ENCODE results near the gene ATP11A. TPM values are rescaled to one million over a fixed set of nuclear protein-coding genes. Genes with fewer than 3 reads are reported as not detected.

The ATP11A gene
- total and polyA plus RNA-seq, 2 experiments from 2014 or later = 28.7 to 30.8 TPM

DNA sequence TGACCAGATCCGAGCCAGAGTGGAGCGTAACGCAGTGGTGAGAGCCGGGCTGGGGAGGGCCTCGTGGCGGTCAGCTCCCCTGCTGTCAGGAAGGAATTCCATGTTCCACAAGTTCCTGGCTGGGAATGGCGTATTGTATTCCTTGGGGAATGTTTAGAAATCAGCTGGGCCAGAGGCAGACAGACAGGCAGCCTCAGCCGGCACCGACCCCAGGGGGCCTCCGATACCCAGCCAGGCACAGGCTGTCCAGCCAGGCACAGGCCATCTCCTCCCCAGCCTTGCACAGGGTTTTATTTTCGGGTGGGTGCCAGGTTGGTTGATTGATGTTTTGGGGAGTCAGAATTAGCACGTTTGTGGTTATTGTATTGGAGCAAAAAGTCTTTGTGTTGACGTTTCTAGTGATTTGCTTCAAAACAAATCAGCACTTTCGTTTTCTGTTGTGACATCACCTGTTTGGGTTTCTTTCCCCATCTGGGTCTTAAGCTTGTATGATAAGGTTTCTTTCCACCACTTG, 152.6 kb downstream of the ATP11A start:
- no peak overlapping the region for H3K27ac ChIP-seq
- 78% methylated on average over 14 of the region's 14 CpGs for WGBS (ENCODE audit: low lambda C conversion rate, missing lambda C conversion rate)
- no peaks in the 10 kb centered on the region for H3K9me3 ChIP-seq (ENCODE audit: low read depth)
- no peaks in the 10 kb centered on the region for H3K4me1 ChIP-seq (ENCODE audit: insufficient read depth)
- no peaks in the 10 kb centered on the region for H4K20me1 ChIP-seq (ENCODE audit: insufficient read depth, poor library complexity, severe bottlenecking)
- no peaks in the 10 kb centered on the region for H3K9me2 ChIP-seq (replicated peaks; ENCODE audit: insufficient read depth)
- DNase-seq (ENCODE audit: low spot score) = no peak
- H3K36me3 ChIP-seq (replicated peaks; ENCODE audit: insufficient read depth, low read depth) = no peaks in the 10 kb centered on the region
- TF ChIP-seq EZH2phosphoT487 (IDR thresholded peaks at IDR 0.05; ENCODE audit: low read depth, severe bottlenecking, unreplicated experiment) (no peak), EZH2 (IDR thresholded peaks at IDR 0.05; ENCODE audit: borderline replicate concordance) (no peak)
- TF ChIP-seq, protein P1, sequence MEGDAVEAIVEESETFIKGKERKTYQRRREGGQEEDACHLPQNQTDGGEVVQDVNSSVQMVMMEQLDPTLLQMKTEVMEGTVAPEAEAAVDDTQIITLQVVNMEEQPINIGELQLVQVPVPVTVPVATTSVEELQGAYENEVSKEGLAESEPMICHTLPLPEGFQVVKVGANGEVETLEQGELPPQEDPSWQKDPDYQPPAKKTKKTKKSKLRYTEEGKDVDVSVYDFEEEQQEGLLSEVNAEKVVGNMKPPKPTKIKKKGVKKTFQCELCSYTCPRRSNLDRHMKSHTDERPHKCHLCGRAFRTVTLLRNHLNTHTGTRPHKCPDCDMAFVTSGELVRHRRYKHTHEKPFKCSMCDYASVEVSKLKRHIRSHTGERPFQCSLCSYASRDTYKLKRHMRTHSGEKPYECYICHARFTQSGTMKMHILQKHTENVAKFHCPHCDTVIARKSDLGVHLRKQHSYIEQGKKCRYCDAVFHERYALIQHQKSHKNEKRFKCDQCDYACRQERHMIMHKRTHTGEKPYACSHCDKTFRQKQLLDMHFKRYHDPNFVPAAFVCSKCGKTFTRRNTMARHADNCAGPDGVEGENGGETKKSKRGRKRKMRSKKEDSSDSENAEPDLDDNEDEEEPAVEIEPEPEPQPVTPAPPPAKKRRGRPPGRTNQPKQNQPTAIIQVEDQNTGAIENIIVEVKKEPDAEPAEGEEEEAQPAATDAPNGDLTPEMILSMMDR (IDR thresholded peaks at IDR 0.05; ENCODE audit: poor library complexity) = no peak
- no peak overlapping the region for H3K4me3 ChIP-seq
- H2AFZ ChIP-seq = no peak overlapping the region
- H3K4me2 ChIP-seq = no peak overlapping the region
- H3K79me2 ChIP-seq = no peaks in the 10 kb centered on the region
- no peaks in the 10 kb centered on the region for H3K27me3 ChIP-seq

DNA sequence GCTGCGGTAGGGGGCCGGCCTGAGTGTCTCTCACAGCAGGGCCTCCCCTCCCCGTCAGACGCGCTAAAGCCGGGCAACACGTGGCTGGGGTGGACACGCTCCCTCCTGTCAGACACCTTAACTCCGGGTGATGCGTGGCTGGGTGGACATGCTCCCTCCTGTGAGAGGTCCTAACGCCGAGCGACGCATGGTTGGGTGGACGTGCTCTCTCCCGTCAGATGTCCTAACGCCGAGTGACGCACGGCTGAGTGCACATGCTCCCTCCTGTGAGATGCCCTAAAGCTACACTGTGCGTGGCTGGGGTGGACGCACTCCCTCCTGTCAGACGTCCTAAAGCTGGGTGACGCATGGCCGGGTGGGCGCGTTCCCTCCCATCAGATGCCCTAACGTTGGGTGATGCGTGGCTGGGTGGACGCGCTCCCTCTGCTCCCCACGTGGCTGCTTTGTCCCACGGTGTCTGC, 153.1 kb downstream of the ATP11A start:
- H3K27me3 ChIP-seq = no peaks in the 10 kb centered on the region
- no peaks in the 10 kb centered on the region for H3K79me2 ChIP-seq
- no peak overlapping the region for H3K4me3 ChIP-seq
- H3K36me3 ChIP-seq (replicated peaks; ENCODE audit: insufficient read depth, low read depth) = no peaks in the 10 kb centered on the region
- H3K9me2 ChIP-seq (replicated peaks; ENCODE audit: insufficient read depth) = no peaks in the 10 kb centered on the region
- no peaks in the 10 kb centered on the region for H3K4me1 ChIP-seq (ENCODE audit: insufficient read depth)
- no peaks in the 10 kb centered on the region for H4K20me1 ChIP-seq (ENCODE audit: insufficient read depth, poor library complexity, severe bottlenecking)
- H3K4me2 ChIP-seq = no peak overlapping the region
- DNase-seq (ENCODE audit: low spot score) = no peak
- 95% methylated on average over 33 of the region's 33 CpGs for WGBS (ENCODE audit: low lambda C conversion rate, missing lambda C conversion rate)
- H2AFZ ChIP-seq = no peak overlapping the region
- TF ChIP-seq, protein P1 (IDR thresholded peaks at IDR 0.05; ENCODE audit: poor library complexity) = no peak
- TF ChIP-seq EZH2phosphoT487 (IDR thresholded peaks at IDR 0.05; ENCODE audit: low read depth, severe bottlenecking, unreplicated experiment) = no peak
- no peak for TF ChIP-seq EZH2 (IDR thresholded peaks at IDR 0.05; ENCODE audit: borderline replicate concordance)
- H3K9me3 ChIP-seq (ENCODE audit: low read depth) = no peaks in the 10 kb centered on the region
- no peak overlapping the region for H3K27ac ChIP-seq

DNA sequence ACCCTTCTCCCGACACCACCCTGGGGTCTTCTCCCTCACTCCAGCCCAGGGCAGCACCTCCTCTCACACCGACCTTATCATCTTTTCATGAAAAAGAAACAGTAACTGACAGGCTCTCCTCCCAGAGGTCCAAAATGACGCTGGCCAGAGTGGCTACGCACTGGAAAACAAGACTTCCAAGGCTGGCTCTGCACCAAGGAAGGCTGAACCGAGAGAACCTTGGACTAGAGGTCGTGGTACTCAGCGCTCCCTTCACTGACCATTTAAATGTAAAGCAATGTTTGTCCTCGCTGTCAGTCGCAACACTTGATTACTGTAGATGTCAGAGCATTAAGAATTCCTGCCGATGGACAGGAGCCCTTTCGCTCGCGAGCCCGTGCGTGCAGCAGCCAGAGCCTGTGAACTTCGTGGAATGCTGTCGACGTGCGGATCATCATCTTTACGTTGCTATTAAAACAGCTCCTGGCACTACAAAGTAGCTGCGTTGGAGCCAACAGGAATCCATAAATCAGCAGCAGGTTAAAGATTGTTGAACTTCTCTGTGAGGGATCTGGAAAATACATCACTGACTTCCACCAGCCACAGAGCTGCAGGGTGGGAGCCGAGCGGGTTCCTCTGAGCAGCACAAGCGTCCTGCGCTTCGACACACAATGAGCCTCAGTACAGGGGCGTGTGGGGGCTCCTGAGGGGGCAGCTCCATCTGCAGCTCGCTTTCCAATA, 153.7 kb downstream of the ATP11A start:
- Histone ChIP-seq H3K4me1 (ENCODE audit: insufficient read depth) (no peaks in the 10 kb centered on the region), H3K27me3 (no peaks in the 10 kb centered on the region), H3K9me2 (replicated peaks; ENCODE audit: insufficient read depth) (no peaks in the 10 kb centered on the region), H3K79me2 (no peaks in the 10 kb centered on the region), H4K20me1 (ENCODE audit: insufficient read depth, poor library complexity, severe bottlenecking) (no peaks in the 10 kb centered on the region), H3K9me3 (ENCODE audit: low read depth) (no peaks in the 10 kb centered on the region), H3K4me2 (no peak overlapping the region), H2AFZ (no peak overlapping the region), H3K36me3 (replicated peaks; ENCODE audit: insufficient read depth, low read depth) (no peaks in the 10 kb centered on the region), H3K4me3 (no peak overlapping the region), H3K27ac (no peak overlapping the region)
- TF ChIP-seq, protein P1 (IDR thresholded peaks at IDR 0.05; ENCODE audit: poor library complexity) = no peak
- TF ChIP-seq EZH2phosphoT487 (IDR thresholded peaks at IDR 0.05; ENCODE audit: low read depth, severe bottlenecking, unreplicated experiment) (no peak), EZH2 (IDR thresholded peaks at IDR 0.05; ENCODE audit: borderline replicate concordance) (no peak)
- WGBS (ENCODE audit: low lambda C conversion rate, missing lambda C conversion rate) = 84% methylated on average over 28 of the region's 28 CpGs
- DNase-seq (ENCODE audit: low spot score) = no peak
